ENCODE data around the gene MAF. TPM values are rescaled to one million over a fixed set of nuclear protein-coding genes. Genes with fewer than 3 reads are reported as not detected.
A peak's percentile ranks its signal among the peaks of the same experiment; 100 is the strongest.

MAF gene
- total RNA-seq, 1 experiment from 2014 or later, result 4.9 TPM

DNA sequence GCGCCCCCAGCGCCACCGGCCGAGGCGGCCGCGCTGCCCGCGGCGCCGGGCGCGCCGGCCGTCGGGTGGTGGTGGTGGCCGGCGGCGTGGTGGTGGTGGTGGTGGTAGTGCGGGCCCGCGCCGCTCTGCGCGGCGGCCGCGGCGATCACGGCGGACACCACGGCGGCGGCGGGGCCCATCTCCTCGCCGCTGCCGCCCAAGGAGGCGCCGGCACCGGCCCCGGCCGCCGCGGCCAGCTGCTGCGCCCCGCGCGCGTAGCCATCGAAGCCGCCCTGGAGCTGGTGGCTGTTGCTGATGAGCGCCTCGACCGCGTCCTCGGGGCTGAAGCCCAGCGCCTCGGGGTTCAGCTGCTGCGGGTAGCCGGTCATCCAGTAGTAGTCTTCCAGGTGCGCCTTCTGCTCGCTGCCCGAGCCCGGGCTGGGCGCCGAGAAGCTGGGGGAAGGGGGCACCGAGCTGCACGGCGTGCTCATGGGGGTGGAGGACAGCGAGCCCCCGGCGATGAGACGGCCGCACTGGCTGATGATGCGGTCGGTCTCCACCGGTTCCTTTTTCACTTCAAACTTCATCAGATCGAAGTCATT lies 1.2 kb downstream of the MAF start:
- H3K9me3 Mint-ChIP-seq, result no peaks in the 10 kb centered on the region
- Histone ChIP-seq H3K27me3 (ENCODE audit: insufficient read depth, low read length) (no peaks in the 10 kb centered on the region; the same call in 1 of the 2 replicates), H3K79me2 (ENCODE audit: insufficient read depth, low read length) (no peaks in the 10 kb centered on the region), H3K18ac (ENCODE audit: insufficient read length, low read depth, low read length) (no peak overlapping the region), H3K9me3 (ENCODE audit: control insufficient read depth, low read depth, low read length) (no peaks in the 10 kb centered on the region), H2BK15ac (ENCODE audit: low read depth, low read length) (no peak overlapping the region), H3K79me1 (ENCODE audit: insufficient read depth, low read depth, low read length, poor library complexity, severe bottlenecking) (no peaks in the 10 kb centered on the region), H4K20me1 (ENCODE audit: control insufficient read depth, insufficient read depth, insufficient read length) (no peaks in the 10 kb centered on the region), H4K8ac (replicated peaks; ENCODE audit: insufficient read length, low read depth, low read length) (no peak overlapping the region), H4K91ac (ENCODE audit: insufficient read length, low read depth, low read length) (no peak overlapping the region), H3T11ph (ENCODE audit: low read length) (no peak overlapping the region), H2BK5ac (ENCODE audit: insufficient read length, low read length) (no peak overlapping the region), H2AK5ac (ENCODE audit: insufficient read length, low read length) (no peak overlapping the region), H3K9ac (ENCODE audit: extremely low read depth, insufficient read length, low read length) (no peak overlapping the region), H2BK120ac (ENCODE audit: low read depth, low read length, poor library complexity, severe bottlenecking) (no peak overlapping the region), H3K56ac (ENCODE audit: insufficient read length, low read depth, low read length) (no peak overlapping the region), H3K4ac (ENCODE audit: low read depth, low read length) (no peak overlapping the region), H3K23me2 (ENCODE audit: insufficient read length, low read depth, low read length, poor library complexity, severe bottlenecking) (peaks cover 20% of the 10 kb centered on the region), H3K23ac (ENCODE audit: insufficient read length, low read depth, low read length) (no peak overlapping the region), H2BK20ac (ENCODE audit: low read depth, low read length, poor library complexity, severe bottlenecking) (no peak overlapping the region), H4K5ac (ENCODE audit: insufficient read length, low read depth, low read length) (no peak overlapping the region), H2BK12ac (ENCODE audit: insufficient read length, low read depth, low read length) (no peak overlapping the region), H3K4me2 (ENCODE audit: insufficient read depth, insufficient read length, low read length) (peak overlapping the region; percentile 92), H3K14ac (ENCODE audit: insufficient read depth, low read length) (no peak overlapping the region), H2AFZ (ENCODE audit: low read length) (no peak overlapping the region), H3K27ac (ENCODE audit: insufficient read length, low read depth, low read length) (no peak overlapping the region), H3K4me1 (ENCODE audit: insufficient read depth, low read length) (no peaks in the 10 kb centered on the region)
- peaks cover 20% of the 10 kb centered on the region for H3K27me3 Mint-ChIP-seq (ENCODE audit: low read depth)
- WGBS (ENCODE audit: extremely low coverage, insufficient read length, low lambda C conversion rate), result no CpG with 5 or more reads among the region's 79 CpGs
- H3K4me3 Mint-ChIP-seq, result peak overlapping the region; percentile 73 to 90
- peaks cover 34 to 40% of the 10 kb centered on the region in 2 experiments for H3K4me1 Mint-ChIP-seq
- TF ChIP-seq, protein P1, sequence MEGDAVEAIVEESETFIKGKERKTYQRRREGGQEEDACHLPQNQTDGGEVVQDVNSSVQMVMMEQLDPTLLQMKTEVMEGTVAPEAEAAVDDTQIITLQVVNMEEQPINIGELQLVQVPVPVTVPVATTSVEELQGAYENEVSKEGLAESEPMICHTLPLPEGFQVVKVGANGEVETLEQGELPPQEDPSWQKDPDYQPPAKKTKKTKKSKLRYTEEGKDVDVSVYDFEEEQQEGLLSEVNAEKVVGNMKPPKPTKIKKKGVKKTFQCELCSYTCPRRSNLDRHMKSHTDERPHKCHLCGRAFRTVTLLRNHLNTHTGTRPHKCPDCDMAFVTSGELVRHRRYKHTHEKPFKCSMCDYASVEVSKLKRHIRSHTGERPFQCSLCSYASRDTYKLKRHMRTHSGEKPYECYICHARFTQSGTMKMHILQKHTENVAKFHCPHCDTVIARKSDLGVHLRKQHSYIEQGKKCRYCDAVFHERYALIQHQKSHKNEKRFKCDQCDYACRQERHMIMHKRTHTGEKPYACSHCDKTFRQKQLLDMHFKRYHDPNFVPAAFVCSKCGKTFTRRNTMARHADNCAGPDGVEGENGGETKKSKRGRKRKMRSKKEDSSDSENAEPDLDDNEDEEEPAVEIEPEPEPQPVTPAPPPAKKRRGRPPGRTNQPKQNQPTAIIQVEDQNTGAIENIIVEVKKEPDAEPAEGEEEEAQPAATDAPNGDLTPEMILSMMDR (conservative IDR thresholded peaks at IDR 0.05), result no peak
- no peaks in the 10 kb centered on the region; a peak in 2 of 7 replicates for H3K36me3 Mint-ChIP-seq (ENCODE audit: insufficient read depth in 1 of 3, low read depth in 3 of 3)
- H3K27ac Mint-ChIP-seq, result peak overlapping the region in 1 of 3 experiments; percentile 52; a peak in 1 of 7 replicates
- peak; percentile 47 for DNase-seq
